ENCODE results near the gene GDPD3.

- TF ChIP-seq ZFP30 (CRISPR knock-in tag; IDR thresholded peaks at IDR 0.05) = no peak
- no peak for TF ChIP-seq PATZ1 (CRISPR knock-in tag; IDR thresholded peaks at IDR 0.05; ENCODE audit: borderline replicate concordance)
- no peak for TF ChIP-seq TCF4 (CRISPR knock-in tag; IDR thresholded peaks at IDR 0.05; ENCODE audit: borderline replicate concordance)
- TF ChIP-seq BACH2 (CRISPR knock-in tag; IDR thresholded peaks at IDR 0.05; ENCODE audit: borderline replicate concordance) = no peak
- TF ChIP-seq CSRNP3 (CRISPR knock-in tag; IDR thresholded peaks at IDR 0.05) = no peak
- TF ChIP-seq ARNTL (CRISPR knock-in tag; IDR thresholded peaks at IDR 0.05; ENCODE audit: borderline replicate concordance, low read depth) = no peak
- TF ChIP-seq ZC3H10 (CRISPR knock-in tag; IDR thresholded peaks at IDR 0.05) = no peak
- TF ChIP-seq ZNF70 (CRISPR knock-in tag; IDR thresholded peaks at IDR 0.05) = no peak
- no peak for TF ChIP-seq ZFP3 (CRISPR knock-in tag; IDR thresholded peaks at IDR 0.05)
- no peak for TF ChIP-seq RARB (CRISPR knock-in tag; IDR thresholded peaks at IDR 0.05)
- no peak for TF ChIP-seq ZNF565 (CRISPR knock-in tag; conservative IDR thresholded peaks at IDR 0.05; ENCODE audit: low read depth)
- no peak for TF ChIP-seq CREB5 (CRISPR knock-in tag; IDR thresholded peaks at IDR 0.05; ENCODE audit: low read depth)
- no peak for TF ChIP-seq POU6F1 (CRISPR knock-in tag; IDR thresholded peaks at IDR 0.05; ENCODE audit: borderline replicate concordance, low read depth)
- no peak for TF ChIP-seq GLIS3 (CRISPR knock-in tag; IDR thresholded peaks at IDR 0.05)
These were observed 30.7 kb upstream of the GDPD3 start for GRCh38 chr16:30144017-30144416.

Data from SK-N-SH treated with all-trans-retinoic acid at 6 μM for 48 hours (cell line).